Progenitor cell of endocrine pancreas (in vitro differentiated cells): ENCODE results near the gene DRC7. TPM values are rescaled to one million over a fixed set of nuclear protein-coding genes. Genes with fewer than 3 reads are reported as not detected.

Experiments
- DNase-seq: peaks from one replicate; pipeline ENCODE4 v3.0.0; 2021; ENCODE audit warnings: low spot score; ENCODE audit not compliant: unreplicated experiment
- H3K27ac Mint-ChIP-seq: 2 replicates; pipeline ENCODE4 v1.8.0; 2021; ENCODE audit warnings: mild to moderate bottlenecking, moderate library complexity, mixed read lengths
- H3K27me3 Mint-ChIP-seq: 2 replicates; pipeline ENCODE4 v1.8.0; 2021; ENCODE audit warnings: mixed read lengths
- H3K36me3 Mint-ChIP-seq: 2 replicates; pipeline ENCODE4 v1.8.0; 2022; ENCODE audit warnings: mixed read lengths; ENCODE audit not compliant: insufficient read depth
- H3K4me1 Mint-ChIP-seq: 2 replicates; pipeline ENCODE4 v1.8.0; 2021; ENCODE audit warnings: low read depth, mixed read lengths
- H3K4me3 Mint-ChIP-seq: 2 replicates; pipeline ENCODE4 v1.8.0; 2021; ENCODE audit warnings: low read depth, mild to moderate bottlenecking, moderate library complexity, mixed read lengths
- H3K9me3 Mint-ChIP-seq: 2 replicates; pipeline ENCODE4 v1.8.0; 2021; ENCODE audit warnings: low read depth, mixed read lengths
- CTCF ChIP-seq: fragments of 200-600 bp; sonication (generic); IDR thresholded peaks from one replicate; pipeline ENCODE4 v1.5.0; 2021; ENCODE audit warnings: antibody characterized with exemption, mild to moderate bottlenecking; ENCODE audit not compliant: unreplicated experiment
- total RNA-seq: library from RNA; stranded (reverse); gene quantifications from 2 replicates; pipeline ENCODE4 v1.2.1, GENCODE V29; 2021

The DRC7 gene
- total RNA-seq, 1 donor from 2014 or later: 6.8 TPM

- Mint-ChIP-seq H3K4me1 (no peaks in the 10 kb centered on the region), H3K27ac (no peak overlapping the region), H3K36me3 (peaks cover 4% of the 10 kb centered on the region), H3K9me3 (no peaks in the 10 kb centered on the region), H3K27me3 (no peaks in the 10 kb centered on the region), H3K4me3 (no peak overlapping the region)
- TF ChIP-seq CTCF: no peak
- no peak for DNase-seq
Observed at GRCh38 chr16:57752581-57753447, 58.2 kb downstream of the DRC7 start.

- TF ChIP-seq CTCF: no peak
- Mint-ChIP-seq H3K27me3 (no peaks in the 10 kb centered on the region), H3K4me3 (no peak overlapping the region), H3K4me1 (no peaks in the 10 kb centered on the region), H3K27ac (no peak overlapping the region), H3K36me3 (peaks cover 4% of the 10 kb centered on the region), H3K9me3 (no peaks in the 10 kb centered on the region)
- DNase-seq: no peak
Observed at GRCh38 chr16:57753448-57754353, 59.1 kb downstream of the DRC7 start.

- H3K4me1 Mint-ChIP-seq: no peaks in the 10 kb centered on the region
- H3K27ac Mint-ChIP-seq: no peak overlapping the region
- H3K27me3 Mint-ChIP-seq: no peaks in the 10 kb centered on the region
- no peak for TF ChIP-seq CTCF
- peaks cover 4% of the 10 kb centered on the region for H3K36me3 Mint-ChIP-seq
- H3K9me3 Mint-ChIP-seq: no peaks in the 10 kb centered on the region
- H3K4me3 Mint-ChIP-seq: no peak overlapping the region
- no peak for DNase-seq
Observed at GRCh38 chr16:57754354-57755060, 59.9 kb downstream of the DRC7 start.

GRCh38 chr16:57755061-57755684, 60.6 kb downstream of the DRC7 start:
- no peaks in the 10 kb centered on the region for H3K9me3 Mint-ChIP-seq
- no peak overlapping the region for H3K4me3 Mint-ChIP-seq
- no peak for DNase-seq
- H3K36me3 Mint-ChIP-seq: peaks cover 9% of the 10 kb centered on the region
- no peaks in the 10 kb centered on the region for H3K4me1 Mint-ChIP-seq
- no peaks in the 10 kb centered on the region for H3K27me3 Mint-ChIP-seq
- H3K27ac Mint-ChIP-seq: no peak overlapping the region
- peak; percentile 17 for TF ChIP-seq CTCF
